ENCODE results near the gene NODAL. TPM values are rescaled to one million over a fixed set of nuclear protein-coding genes. Genes with fewer than 3 reads are reported as not detected.

The NODAL gene
- total and polyA plus RNA-seq, 4 donors, result not detected

- Histone ChIP-seq H3K9ac (ENCODE audit: insufficient read depth in 1 of 2, low read length in 2 of 2) (no peak overlapping the region), H3K9me3 (ENCODE audit: control insufficient read depth in 4 of 4, insufficient read depth in 3 of 4, low read length in 3 of 4) (no peaks in the 10 kb centered on the region), H3K27ac (ENCODE audit: low read depth in 1 of 2, low read length in 1 of 2) (no peak overlapping the region), H3K36me3 (ENCODE audit: control insufficient read depth in 4 of 4, insufficient read depth in 4 of 4, low read length in 4 of 4) (peaks cover 0 to 7% (median 2%) of the 10 kb centered on the region in 4 donors), H3K4me1 (ENCODE audit: control insufficient read depth in 5 of 5, insufficient read depth in 5 of 5, low read length in 5 of 5) (peaks cover 11 to 21% (median 15%) of the 10 kb centered on the region in 5 donors), H3K27me3 (ENCODE audit: control insufficient read depth in 3 of 3, insufficient read depth in 3 of 3, low read length in 2 of 3) (peaks cover 0 to 20% (median 13%) of the 10 kb centered on the region in 3 donors), H3K4me3 (no peak overlapping the region)
- 93% methylated on average over 19 of the region's 19 CpGs for WGBS, 2 donors
- ATAC-seq (ENCODE audit: insufficient read depth, low FRiP score) (no peak), DNase-seq (no peak)
- TF ChIP-seq CTCF (IDR thresholded peaks at IDR 0.05; ENCODE audit: control extremely low read depth, extremely low read depth), result no peak
Observed at GRCh38 chr10:70435241-70436085, 6.0 kb downstream of the NODAL start.

- Histone ChIP-seq H3K27ac (ENCODE audit: low read depth in 1 of 2, low read length in 1 of 2) (no peak overlapping the region), H3K4me3 (no peak overlapping the region), H3K9me3 (ENCODE audit: control insufficient read depth in 4 of 4, insufficient read depth in 3 of 4, low read length in 3 of 4) (no peaks in the 10 kb centered on the region), H3K9ac (ENCODE audit: insufficient read depth in 1 of 2, low read length in 2 of 2) (no peak overlapping the region), H3K36me3 (ENCODE audit: control insufficient read depth in 4 of 4, insufficient read depth in 4 of 4, low read length in 4 of 4) (peaks cover 0 to 8% (median 7%) of the 10 kb centered on the region in 4 donors), H3K4me1 (ENCODE audit: control insufficient read depth in 5 of 5, insufficient read depth in 5 of 5, low read length in 5 of 5) (peaks cover 13 to 23% (median 22%) of the 10 kb centered on the region in 5 donors), H3K27me3 (ENCODE audit: control insufficient read depth in 3 of 3, insufficient read depth in 3 of 3, low read length in 2 of 3) (peaks cover 0 to 4% (median 3%) of the 10 kb centered on the region in 3 donors)
- DNase-seq (no peak), ATAC-seq (ENCODE audit: insufficient read depth, low FRiP score) (no peak)
- TF ChIP-seq CTCF (IDR thresholded peaks at IDR 0.05; ENCODE audit: control extremely low read depth, extremely low read depth), result no peak
- 92 to 96% methylated on average over 9 of the region's 9 CpGs for WGBS, 2 donors
Observed at GRCh38 chr10:70433581-70434280, 7.8 kb downstream of the NODAL start.

- Histone ChIP-seq H3K27me3 (ENCODE audit: control insufficient read depth in 3 of 3, insufficient read depth in 3 of 3, low read length in 2 of 3) (no peaks in the 10 kb centered on the region), H3K9ac (ENCODE audit: insufficient read depth in 1 of 2, low read length in 2 of 2) (no peak overlapping the region), H3K27ac (ENCODE audit: low read depth in 1 of 2, low read length in 1 of 2) (peak overlapping the region; percentile 24 to 40), H3K4me1 (ENCODE audit: control insufficient read depth in 5 of 5, insufficient read depth in 5 of 5, low read length in 5 of 5) (peaks cover 13 to 23% (median 22%) of the 10 kb centered on the region in 5 donors), H3K4me3 (no peak overlapping the region), H3K9me3 (ENCODE audit: control insufficient read depth in 4 of 4, insufficient read depth in 3 of 4, low read length in 3 of 4) (no peaks in the 10 kb centered on the region), H3K36me3 (ENCODE audit: control insufficient read depth in 4 of 4, insufficient read depth in 4 of 4, low read length in 4 of 4) (peaks cover 0 to 15% (median 11%) of the 10 kb centered on the region in 4 donors)
- TF ChIP-seq CTCF (IDR thresholded peaks at IDR 0.05; ENCODE audit: control extremely low read depth, extremely low read depth), result no peak
- ATAC-seq (ENCODE audit: insufficient read depth, low FRiP score) (no peak), DNase-seq (no peak)
- 45 to 51% methylated on average over 6 of the region's 6 CpGs for WGBS, 2 donors
Observed at GRCh38 chr10:70432561-70433263, 8.8 kb downstream of the NODAL start.

Data from lung (tissue), 12 donors.